Colonic mucosa (tissue), 4 donors: ENCODE measurements around the gene PPP1R16B. TPM values are rescaled to one million over a fixed set of nuclear protein-coding genes. Genes with fewer than 3 reads are reported as not detected.

Source experiments
- DNase-seq: peaks from one replicate; pipeline ENCODE4 v3.0.0-alpha.2; 2020
- H3K27ac ChIP-seq: fragments of 200-600 bp; one replicate; pipeline ENCODE4 v1.8.0; 2021
- H3K27me3 ChIP-seq: fragments of 200-600 bp; one replicate; pipeline ENCODE4 v1.8.0; 2021
- H3K36me3 ChIP-seq: fragments of 200-600 bp; one replicate; pipeline ENCODE4 v1.8.0; 2021
- H3K4me1 ChIP-seq: fragments of 200-600 bp; one replicate; pipeline ENCODE4 v1.8.0; 2021; ENCODE audit warnings: mild to moderate bottlenecking
- H3K4me3 ChIP-seq: fragments of 200-600 bp; one replicate; pipeline ENCODE4 v1.8.0; 2021
- H3K9ac ChIP-seq, 2 donors: one replicate each; pipeline ENCODE4 v1.7.0; 2013; ENCODE audit warnings: control low read depth in 2 of 2, low read depth in 2 of 2, low read length in 2 of 2
- H3K9me3 ChIP-seq: fragments of 200-600 bp; one replicate; pipeline ENCODE4 v1.8.0; 2021
- CTCF ChIP-seq: fragments of 200-600 bp; IDR thresholded peaks from one replicate; pipeline ENCODE4 v1.8.0; 2022; ENCODE audit warnings: antibody characterized with exemption, mild to moderate bottlenecking
- intact Hi-C: fragments of 100-400 bp; cut with DNase I; formaldehyde crosslinking; loops from one replicate; pipeline ENCODE4 v1.14.1; 2022
- total RNA-seq, 2 donors: library from RNA; stranded (reverse); fragmentation: NEBNext Ultra II Directional in 1 of 2; extraction: Animal tissue kit (Norgen Biotek cat#: 25700) in 1 of 2; gene quantifications; one replicate each; pipeline ENCODE4 v1.2.1, GENCODE V29; 2021
- donor health status: healthy.
- donor health status: DM: no; HTN: no; CAD: no.
- donor health status: DM: no; HTN: no; CAD: no.

Gene PPP1R16B
- total RNA-seq, 2 donors from 2014 or later, result 2.0 to 2.1 TPM

DNA sequence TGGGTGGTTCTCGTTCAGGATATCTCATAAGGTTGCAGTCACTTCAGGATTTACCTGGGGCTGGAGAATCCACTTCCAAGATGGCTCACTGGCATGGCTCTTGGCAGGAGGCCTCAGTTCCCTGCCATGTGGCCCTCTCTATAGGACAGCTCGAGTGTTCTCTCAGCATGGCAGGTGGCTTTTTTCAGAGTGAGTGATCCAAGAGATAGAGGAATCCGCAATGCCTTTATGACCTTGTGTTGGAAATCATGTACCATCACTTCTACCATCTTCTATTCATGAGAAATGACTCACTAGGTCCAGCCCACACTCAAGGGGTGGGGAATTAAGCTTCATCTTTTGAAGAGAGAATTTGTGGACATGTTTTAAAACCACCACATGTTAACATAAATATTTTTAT lies 37.8 kb downstream of the PPP1R16B start:
- Histone ChIP-seq H3K27me3 (no peaks in the 10 kb centered on the region), H3K9me3 (no peaks in the 10 kb centered on the region), H3K4me3 (no peak overlapping the region), H3K27ac (no peak overlapping the region), H3K4me1 (no peaks in the 10 kb centered on the region), H3K9ac (no peak overlapping the region), H3K36me3 (no peaks in the 10 kb centered on the region)
- intact Hi-C loops, result no loop called here
- TF ChIP-seq CTCF, result no peak
- no peak for DNase-seq

GRCh38 chr20:38844963-38845362 lies 39.5 kb downstream of the PPP1R16B start:
- DNase-seq, result no peak
- Histone ChIP-seq H3K4me1 (no peaks in the 10 kb centered on the region), H3K27me3 (no peaks in the 10 kb centered on the region), H3K36me3 (no peaks in the 10 kb centered on the region), H3K27ac (no peak overlapping the region), H3K4me3 (no peak overlapping the region), H3K9ac (no peak overlapping the region), H3K9me3 (no peaks in the 10 kb centered on the region)
- TF ChIP-seq CTCF, result no peak
- intact Hi-C loops, result no loop called here

- no peak overlapping the region for H3K4me3 ChIP-seq
- TF ChIP-seq CTCF, result no peak
Observed at GRCh38 chr20:38847840-38848239, 42.3 kb downstream of the PPP1R16B start.

DNA sequence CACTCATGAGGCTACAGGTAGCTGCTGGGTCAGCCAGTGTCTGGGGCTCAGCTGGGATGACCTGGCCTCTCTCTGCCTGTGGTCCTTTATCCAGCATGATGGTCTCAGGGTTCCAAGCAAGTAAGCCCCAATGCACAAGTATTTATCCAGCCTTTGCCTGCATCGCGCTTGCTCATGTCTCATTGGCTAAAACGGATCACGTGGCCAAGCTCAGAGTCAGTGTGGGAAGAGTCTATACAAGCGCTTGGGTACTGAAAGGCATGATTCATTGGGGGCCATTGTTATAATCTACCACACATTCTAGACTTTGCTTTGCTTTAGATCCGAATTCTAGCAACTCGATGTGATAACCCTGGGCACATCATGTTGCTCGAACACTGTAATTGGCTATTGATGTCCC lies 48.3 kb downstream of the PPP1R16B start:
- Histone ChIP-seq H3K9ac (no peak overlapping the region), H3K4me1 (no peaks in the 10 kb centered on the region), H3K27me3 (no peaks in the 10 kb centered on the region), H3K9me3 (no peaks in the 10 kb centered on the region), H3K36me3 (no peaks in the 10 kb centered on the region), H3K4me3 (no peak overlapping the region), H3K27ac (no peak overlapping the region)
- no peak for DNase-seq
- intact Hi-C loops, result no loop called here
- no peak for TF ChIP-seq CTCF

More at GRCh38 chr20:38847840-38848239, 42.3 kb downstream of the PPP1R16B start:
- H3K4me1 ChIP-seq, result no peaks in the 10 kb centered on the region
- H3K36me3 ChIP-seq, result no peaks in the 10 kb centered on the region
- no peak overlapping the region for H3K27ac ChIP-seq
- no peaks in the 10 kb centered on the region for H3K27me3 ChIP-seq
- intact Hi-C loops, result no loop called here
- H3K9me3 ChIP-seq, result no peaks in the 10 kb centered on the region
- no peak overlapping the region for H3K9ac ChIP-seq
- no peak for DNase-seq

GRCh38 chr20:38854654-38855066 lies 49.2 kb downstream of the PPP1R16B start:
- DNase-seq, result no peak
- H3K27ac ChIP-seq, result no peak overlapping the region
- no peaks in the 10 kb centered on the region for H3K9me3 ChIP-seq
- H3K9ac ChIP-seq, result no peak overlapping the region
- no peaks in the 10 kb centered on the region for H3K4me1 ChIP-seq
- no peak overlapping the region for H3K4me3 ChIP-seq
- no peaks in the 10 kb centered on the region for H3K36me3 ChIP-seq
- H3K27me3 ChIP-seq, result no peaks in the 10 kb centered on the region
- TF ChIP-seq CTCF, result no peak
- intact Hi-C loops, result no loop called here

DNA sequence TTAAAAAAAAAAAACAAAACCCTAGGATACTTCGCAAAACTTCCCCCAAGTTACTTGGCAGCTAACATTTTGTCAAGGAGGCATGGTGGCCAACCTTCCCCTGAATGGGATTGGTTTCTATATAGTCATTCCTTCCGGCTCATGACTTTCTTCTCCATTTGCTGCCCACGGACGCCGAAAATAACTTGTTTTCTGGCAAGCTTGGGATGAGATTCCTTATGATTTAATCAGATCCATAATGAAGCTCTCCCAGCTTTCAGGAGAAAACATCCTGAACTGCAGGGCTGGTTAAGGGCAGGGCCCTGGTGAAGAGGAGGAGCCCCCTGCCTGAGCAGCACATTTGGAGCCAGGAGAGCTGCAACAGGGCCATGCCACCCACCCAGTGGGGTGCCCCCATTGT lies 49.9 kb downstream of the PPP1R16B start:
- no peaks in the 10 kb centered on the region for H3K27me3 ChIP-seq
- H3K9me3 ChIP-seq, result no peaks in the 10 kb centered on the region
- no peak for DNase-seq
- no peak for TF ChIP-seq CTCF
- H3K9ac ChIP-seq, result no peak overlapping the region
- intact Hi-C loops, result no loop called here
- no peaks in the 10 kb centered on the region for H3K36me3 ChIP-seq
- H3K27ac ChIP-seq, result no peak overlapping the region
- H3K4me3 ChIP-seq, result no peak overlapping the region
- no peaks in the 10 kb centered on the region for H3K4me1 ChIP-seq
